OCI-LY3 (cell line): Measurements from ENCODE around the gene ZSCAN25.
"Not testable (repeated sequence)": the region's sequence is repeated elsewhere in the genome, so short reads cannot be mapped to it uniquely, and the experiment has no call there.

Experiments
- H2AFZ ChIP-seq: fragments of 200-600, 300-600 bp; shearing (Covaris generic); 2 replicates; pipeline ENCODE4 v1.6.0; 2014; ENCODE audit warnings: antibody characterized with exemption, low read depth, low read length
- H3K27ac ChIP-seq: fragments of 200-600, 300-600 bp; sonication (generic); 2 replicates; pipeline ENCODE4 v1.5.1; 2014; ENCODE audit warnings: mild to moderate bottlenecking, low read length, moderate library complexity, mixed read lengths
- H3K27me3 ChIP-seq: fragments of 200-600, 300-600 bp; sonication (generic); 2 replicates; pipeline ENCODE4 v1.6.1; 2014; ENCODE audit warnings: low read depth, low read length, mixed read lengths
- H3K36me3 ChIP-seq: fragments of 200-600, 300-600 bp; sonication (generic); replicated peaks from 2 replicates; pipeline ENCODE3; 2014; ENCODE audit warnings: low read depth, low read length, mixed read lengths
- H3K4me1 ChIP-seq: fragments of 300-600, 200-600 bp; sonication (generic); 2 replicates; pipeline ENCODE4 v1.6.1; 2014; ENCODE audit warnings: low read length, mixed read lengths
- H3K4me2 ChIP-seq: fragments of 200-600, 300-600 bp; sonication (generic); 2 replicates; pipeline ENCODE4 v1.6.1; 2014; ENCODE audit warnings: low read length, mixed read lengths
- H3K4me3 ChIP-seq: fragments of 300-600, 200-600 bp; sonication (generic); 2 replicates; pipeline ENCODE4 v1.5.1; 2014; ENCODE audit warnings: antibody characterized with exemption, mild to moderate bottlenecking, low read length, moderate library complexity
- H3K79me2 ChIP-seq: fragments of 300-600, 200-600 bp; shearing (Covaris generic); 2 replicates; pipeline ENCODE4 v1.6.1; 2014; ENCODE audit warnings: mild to moderate bottlenecking, low read length, mixed read lengths
- H3K9ac ChIP-seq: fragments of 300-600, 200-600 bp; shearing (Covaris generic); 2 replicates; pipeline ENCODE4 v1.6.0; 2014; ENCODE audit warnings: mild to moderate bottlenecking, low read length, moderate library complexity
- H3K9me3 ChIP-seq: fragments of 200-600, 300-600 bp; shearing (Covaris generic); 2 replicates; pipeline ENCODE4 v1.6.1; 2014; ENCODE audit warnings: low read length, mixed read lengths; ENCODE audit not compliant: insufficient read depth
- H4K20me1 ChIP-seq: fragments of 200-600, 300-600 bp; sonication (generic); 2 replicates; pipeline ENCODE4 v1.6.1; 2016; ENCODE audit warnings: low read length, mixed read lengths; ENCODE audit not compliant: insufficient read depth
- CTCF ChIP-seq: fragments of 200-600, 300-600 bp; sonication (generic); IDR thresholded peaks from 2 replicates; pipeline ENCODE4 v1.5.1; 2014; ENCODE audit warnings: antibody characterized with exemption, low read length, low read depth
- EZH2phosphoT487 ChIP-seq: fragments of 200-600 bp; shearing (Covaris generic); IDR thresholded peaks from 2 replicates; pipeline ENCODE4 v1.6.1; 2018; ENCODE audit warnings: antibody characterized with exemption, mixed run types, low read depth

ZSCAN25 gene

GRCh38 chr7:99631295-99632109, 14.8 kb downstream of the ZSCAN25 start:
- no peak for TF ChIP-seq EZH2phosphoT487
- no peak for TF ChIP-seq CTCF
- Histone ChIP-seq H3K9ac (no peak overlapping the region), H3K79me2 (no peaks in the 10 kb centered on the region), H3K27ac (no peak overlapping the region), H2AFZ (no peak overlapping the region), H3K27me3 (no peaks in the 10 kb centered on the region), H3K36me3 (peaks cover 42% of the 10 kb centered on the region), H4K20me1 (no peaks in the 10 kb centered on the region), H3K4me2 (no peak overlapping the region), H3K4me1 (no peaks in the 10 kb centered on the region), H3K9me3 (no peaks in the 10 kb centered on the region), H3K4me3 (no peak overlapping the region)

- not testable (repeated sequence) for H3K9ac ChIP-seq, H3K27ac ChIP-seq, H3K4me3 ChIP-seq, H3K27me3 ChIP-seq, H3K4me2 ChIP-seq, H2AFZ ChIP-seq, H3K36me3 ChIP-seq, H3K4me1 ChIP-seq, H3K9me3 ChIP-seq, H3K79me2 ChIP-seq, H4K20me1 ChIP-seq
These were observed 20.7 kb downstream of the ZSCAN25 start for GRCh38 chr7:99637414-99637813.

GRCh38 chr7:99638731-99639130, 22.0 kb downstream of the ZSCAN25 start:
- no peak overlapping the region for H3K4me2 ChIP-seq
- no peaks in the 10 kb centered on the region for H4K20me1 ChIP-seq
- H3K79me2 ChIP-seq: no peaks in the 10 kb centered on the region

GRCh38 chr7:99639267-99639666, 22.5 kb downstream of the ZSCAN25 start:
- no peaks in the 10 kb centered on the region for H3K4me1 ChIP-seq
- H3K79me2 ChIP-seq: no peaks in the 10 kb centered on the region
- H3K27ac ChIP-seq: no peak overlapping the region
- H4K20me1 ChIP-seq: no peaks in the 10 kb centered on the region
- H3K9me3 ChIP-seq: no peaks in the 10 kb centered on the region
- H3K4me3 ChIP-seq: no peak overlapping the region
- no peaks in the 10 kb centered on the region for H3K36me3 ChIP-seq
- H2AFZ ChIP-seq: no peak overlapping the region
- no peak for TF ChIP-seq EZH2phosphoT487
- no peak for TF ChIP-seq CTCF
- no peak overlapping the region for H3K9ac ChIP-seq
- H3K27me3 ChIP-seq: no peaks in the 10 kb centered on the region
- H3K4me2 ChIP-seq: no peak overlapping the region

More at GRCh38 chr7:99638731-99639130, 22.0 kb downstream of the ZSCAN25 start:
- no peaks in the 10 kb centered on the region for H3K27me3 ChIP-seq
- H3K9ac ChIP-seq: no peak overlapping the region
- H3K27ac ChIP-seq: no peak overlapping the region
- H3K4me1 ChIP-seq: no peaks in the 10 kb centered on the region
- H3K9me3 ChIP-seq: no peaks in the 10 kb centered on the region
- no peak overlapping the region for H3K4me3 ChIP-seq
- TF ChIP-seq EZH2phosphoT487: no peak
- TF ChIP-seq CTCF: no peak
- H3K36me3 ChIP-seq: peaks cover 3% of the 10 kb centered on the region
- H2AFZ ChIP-seq: no peak overlapping the region
